Activated T-helper 9 cell treated with anti-CD3 and anti-CD28 coated beads, Interleukin-2, amount 50 U/mL, for 16 hours (primary cell): ENCODE data around the gene C5.

Experiments used
- DNase-seq: peaks from one replicate; pipeline ENCODE4 v3.0.0-alpha.2; 2020; ENCODE audit warnings: low read depth

C5 gene

DNA sequence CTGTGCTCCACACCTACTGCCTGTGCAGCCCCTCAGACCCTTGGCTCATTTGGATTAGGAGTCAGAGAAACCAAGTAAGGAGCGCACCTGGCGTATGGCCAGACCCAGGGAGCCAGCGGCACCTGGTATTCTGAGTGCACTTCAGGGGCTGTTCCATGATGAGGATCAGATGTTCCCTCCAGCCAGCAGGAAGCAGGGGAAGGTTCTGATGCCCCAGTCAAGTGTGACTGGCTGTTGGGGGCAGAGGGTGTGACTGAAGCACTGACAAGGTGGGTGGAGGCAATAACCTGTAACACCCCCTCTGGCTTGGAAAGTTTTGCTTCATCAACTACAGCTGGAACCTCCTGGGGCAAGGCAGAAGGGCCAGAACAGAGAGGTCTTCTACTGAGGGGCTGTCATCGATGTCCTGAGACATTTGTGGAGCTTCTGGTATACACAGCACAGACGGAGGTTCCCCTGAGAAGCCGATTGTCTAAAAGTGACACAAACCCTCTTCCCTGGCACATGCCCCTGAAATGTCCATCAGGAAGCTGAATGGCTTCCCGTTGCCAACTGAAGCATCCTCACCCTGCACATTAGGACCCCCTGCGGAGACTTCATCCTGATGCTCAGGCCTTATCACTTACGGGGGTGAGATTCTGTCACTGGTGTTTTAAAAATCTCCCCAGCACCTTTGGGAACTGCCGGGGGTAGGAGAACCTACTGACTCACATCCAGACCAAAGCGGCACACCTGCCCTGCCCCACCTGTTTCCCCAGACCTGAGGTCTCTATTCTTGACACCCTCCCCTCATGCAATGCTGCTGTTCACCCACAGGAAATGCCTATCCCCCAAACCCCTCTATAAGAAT is 144.5 kb downstream of the C5 start:
- no peak for DNase-seq

DNA sequence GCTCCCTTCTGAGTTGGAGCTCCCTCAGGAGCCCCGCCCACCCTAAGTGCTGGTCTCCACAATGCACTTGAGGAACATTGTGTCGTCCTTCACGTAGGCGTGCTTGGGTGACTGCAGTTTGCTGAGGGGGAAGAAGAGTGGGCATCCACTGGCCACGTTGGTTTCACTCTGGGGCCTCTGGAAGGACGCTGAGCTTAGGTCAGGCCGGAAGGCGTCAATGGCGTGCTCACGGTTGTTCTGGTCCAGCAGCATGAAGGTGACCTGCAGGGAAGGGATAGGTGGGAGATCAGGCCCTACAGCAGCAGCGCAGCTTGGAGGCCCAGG is 145.1 kb downstream of the C5 start:
- DNase-seq, result no peak

DNA sequence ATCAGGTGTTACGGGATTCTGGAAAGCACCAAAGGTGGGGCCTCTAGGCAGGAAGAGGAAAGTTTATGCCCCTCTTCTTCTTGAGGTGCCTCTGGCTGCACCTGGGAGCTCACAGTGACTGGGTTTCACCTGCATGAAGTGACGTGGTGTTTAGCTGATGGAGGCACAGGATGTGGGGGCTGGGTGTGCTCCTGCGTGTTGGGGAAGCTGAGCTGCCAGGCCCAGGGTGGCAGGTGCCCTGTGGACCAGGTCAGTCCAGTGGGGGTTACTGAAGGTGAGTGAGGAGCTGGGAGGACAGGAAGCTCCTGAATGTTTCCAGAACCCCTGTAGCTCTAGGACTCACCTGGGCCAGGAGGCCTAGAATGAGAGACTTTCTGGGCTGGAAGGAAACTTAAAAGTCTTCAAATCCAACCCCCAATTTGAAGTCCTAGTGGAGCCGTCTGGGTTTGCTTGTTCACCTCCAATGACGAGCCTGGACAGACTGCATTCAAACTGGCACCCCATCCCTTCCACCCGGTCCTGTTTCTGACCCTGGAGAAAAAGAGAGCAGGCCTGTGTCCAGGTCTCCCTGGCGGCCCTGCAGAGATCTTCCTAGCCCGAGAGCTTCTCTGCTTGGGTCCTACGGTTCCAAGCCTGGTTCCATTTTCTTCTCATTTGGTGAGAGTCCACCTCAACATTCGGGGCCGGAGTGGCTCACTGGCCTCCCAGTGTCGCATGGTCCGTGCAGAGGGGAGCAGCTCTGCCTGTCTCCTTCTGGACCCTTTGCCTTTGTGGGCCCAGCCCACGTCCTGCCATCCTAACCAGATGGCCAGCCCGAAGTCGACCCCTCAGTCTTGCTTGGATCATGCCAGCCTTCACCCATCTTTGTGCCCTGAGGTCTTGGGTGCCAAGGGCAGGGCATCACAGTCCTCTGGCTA is 145.8 kb downstream of the C5 start:
- no peak for DNase-seq

DNA sequence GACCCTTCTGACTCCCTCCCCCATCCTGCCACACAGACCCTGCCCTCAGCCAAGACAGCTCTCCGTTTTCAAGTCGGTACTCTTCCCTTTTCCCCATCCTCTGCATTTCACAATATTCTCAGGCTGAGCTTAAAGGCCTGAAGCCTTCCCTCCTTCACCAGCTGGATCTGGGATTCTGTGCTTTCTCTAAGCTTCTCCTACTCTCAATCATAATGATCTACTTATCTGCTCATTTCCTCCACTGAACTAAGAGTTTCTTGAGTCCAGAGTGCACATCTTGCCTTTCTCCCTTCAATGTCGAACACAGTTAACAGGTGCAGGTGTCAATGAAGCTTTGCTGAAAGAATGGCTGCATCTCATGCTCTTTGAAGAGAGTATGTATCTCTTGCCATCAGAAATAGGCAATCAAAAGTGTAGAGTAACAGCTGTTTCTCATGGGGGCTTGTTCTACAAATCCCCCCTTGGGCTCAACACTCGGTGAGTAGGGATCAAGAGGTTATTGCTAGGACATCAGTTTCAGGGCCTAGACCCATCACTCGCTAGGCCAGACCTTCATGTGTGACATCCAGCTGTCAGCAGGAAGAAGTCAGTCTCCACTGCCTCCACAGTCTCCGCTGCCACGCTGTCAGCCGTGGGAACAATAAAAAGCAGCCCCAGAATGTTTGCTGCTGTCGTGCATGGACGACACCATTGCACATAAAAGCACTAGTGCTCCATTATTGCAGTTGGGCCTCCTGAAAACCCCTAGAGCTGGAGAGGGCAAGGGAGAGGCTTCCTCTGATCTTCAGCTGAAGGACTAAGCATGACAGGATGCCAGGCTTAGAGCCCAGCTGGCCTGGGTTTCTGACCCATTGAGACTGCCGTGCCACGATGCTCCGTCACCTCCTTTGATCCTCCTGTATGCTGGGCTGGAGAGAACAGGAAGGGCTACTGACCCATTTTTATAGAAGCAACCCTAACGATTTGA is 147.2 kb downstream of the C5 start:
- no peak for DNase-seq
